ENCODE measurements around the gene ANKRD33.

Gene ANKRD33

DNA sequence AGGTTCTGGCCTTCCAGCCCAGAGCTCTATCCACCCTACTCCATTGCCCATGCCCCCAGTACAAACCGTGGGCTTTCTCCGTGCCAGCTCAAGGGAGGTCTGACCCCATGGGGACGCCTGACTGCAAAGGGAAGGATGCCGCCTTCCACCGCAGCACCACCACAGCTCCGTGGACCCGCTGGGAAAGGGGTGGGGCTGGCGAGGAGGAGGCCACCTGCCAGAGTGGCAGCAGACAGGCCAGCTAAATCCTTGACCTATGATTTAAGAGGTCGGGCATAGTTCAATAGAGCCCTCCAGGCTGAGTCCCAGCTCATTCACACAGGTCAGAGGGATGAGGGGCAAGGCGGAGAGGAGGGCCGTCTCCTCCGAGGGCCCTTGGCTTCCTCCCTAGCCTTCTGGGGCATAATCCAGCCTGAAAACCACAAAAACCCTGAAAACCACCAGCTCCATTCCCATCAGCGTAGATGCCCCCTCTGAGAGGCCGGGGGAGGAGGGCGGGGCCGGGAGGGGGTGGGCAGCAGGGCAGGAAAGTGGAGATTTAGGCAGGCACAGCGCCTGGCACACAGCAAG, 24.5 kb upstream of the ANKRD33 start:
- TF ChIP-seq, protein P1, sequence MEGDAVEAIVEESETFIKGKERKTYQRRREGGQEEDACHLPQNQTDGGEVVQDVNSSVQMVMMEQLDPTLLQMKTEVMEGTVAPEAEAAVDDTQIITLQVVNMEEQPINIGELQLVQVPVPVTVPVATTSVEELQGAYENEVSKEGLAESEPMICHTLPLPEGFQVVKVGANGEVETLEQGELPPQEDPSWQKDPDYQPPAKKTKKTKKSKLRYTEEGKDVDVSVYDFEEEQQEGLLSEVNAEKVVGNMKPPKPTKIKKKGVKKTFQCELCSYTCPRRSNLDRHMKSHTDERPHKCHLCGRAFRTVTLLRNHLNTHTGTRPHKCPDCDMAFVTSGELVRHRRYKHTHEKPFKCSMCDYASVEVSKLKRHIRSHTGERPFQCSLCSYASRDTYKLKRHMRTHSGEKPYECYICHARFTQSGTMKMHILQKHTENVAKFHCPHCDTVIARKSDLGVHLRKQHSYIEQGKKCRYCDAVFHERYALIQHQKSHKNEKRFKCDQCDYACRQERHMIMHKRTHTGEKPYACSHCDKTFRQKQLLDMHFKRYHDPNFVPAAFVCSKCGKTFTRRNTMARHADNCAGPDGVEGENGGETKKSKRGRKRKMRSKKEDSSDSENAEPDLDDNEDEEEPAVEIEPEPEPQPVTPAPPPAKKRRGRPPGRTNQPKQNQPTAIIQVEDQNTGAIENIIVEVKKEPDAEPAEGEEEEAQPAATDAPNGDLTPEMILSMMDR (IDR thresholded peaks at IDR 0.05; ENCODE audit: extremely low read depth, missing control alignments) = no peak
- DNase-seq (ENCODE audit: low spot score) = no peak

- TF ChIP-seq, protein P1 (IDR thresholded peaks at IDR 0.05; ENCODE audit: extremely low read depth, missing control alignments) = no peak
- DNase-seq (ENCODE audit: low spot score) = no peak
These were observed 23.7 kb upstream of the ANKRD33 start for GRCh38 chr12:51863933-51864832.

- TF ChIP-seq, protein P1 (IDR thresholded peaks at IDR 0.05; ENCODE audit: extremely low read depth, missing control alignments) = no peak
- DNase-seq (ENCODE audit: low spot score) = no peak
These were observed 22.9 kb upstream of the ANKRD33 start for GRCh38 chr12:51864833-51865670.

DNA sequence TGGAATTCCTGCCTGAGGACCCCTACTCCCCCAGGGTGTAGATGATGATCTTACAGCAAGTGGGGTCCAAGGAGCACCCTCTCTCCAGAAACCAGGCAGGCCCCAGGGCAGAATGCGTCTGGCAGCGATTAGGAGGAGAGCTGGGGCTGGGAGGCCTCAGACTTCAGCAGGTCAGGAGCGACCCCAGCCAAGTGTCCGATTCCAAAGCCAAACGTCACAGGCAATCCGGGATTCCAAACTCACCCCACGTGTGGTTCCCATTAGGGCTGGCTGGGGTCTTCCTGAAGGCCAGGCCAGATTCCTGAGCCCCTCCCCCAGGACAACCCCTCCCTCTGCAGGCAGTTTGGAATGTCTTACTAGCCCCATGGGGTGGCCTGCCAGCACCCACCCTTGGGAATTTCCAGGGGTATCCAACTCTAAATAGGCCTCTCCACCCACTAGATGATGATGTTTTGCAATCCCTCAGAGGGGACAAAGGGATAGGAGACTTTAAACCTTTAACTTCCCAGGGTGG, 22.1 kb upstream of the ANKRD33 start:
- DNase-seq (ENCODE audit: low spot score) = no peak
- TF ChIP-seq, protein P1 (IDR thresholded peaks at IDR 0.05; ENCODE audit: extremely low read depth, missing control alignments) = no peak

DNA sequence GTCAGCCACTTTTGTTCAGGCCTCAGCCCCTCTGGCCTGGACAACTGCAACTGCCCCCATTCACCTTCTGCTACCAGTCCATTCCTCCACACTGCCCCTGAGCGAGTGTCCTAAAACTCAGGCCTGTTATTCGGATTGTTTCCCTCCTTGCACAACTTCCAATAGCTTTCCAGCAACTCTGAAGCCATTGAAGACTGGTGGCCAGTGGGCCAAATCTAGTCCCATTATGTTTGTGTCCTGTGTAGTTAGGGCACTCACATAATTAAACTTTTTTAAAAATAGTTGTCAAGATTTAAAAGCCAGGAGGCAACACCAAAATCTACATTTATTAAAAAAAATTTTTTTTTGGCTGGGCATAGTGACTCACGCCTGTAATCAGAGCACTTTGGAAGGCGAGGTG, 21.6 kb upstream of the ANKRD33 start:
- TF ChIP-seq, protein P1 (IDR thresholded peaks at IDR 0.05; ENCODE audit: extremely low read depth, missing control alignments) = no peak
- no peak for DNase-seq (ENCODE audit: low spot score)

DNA sequence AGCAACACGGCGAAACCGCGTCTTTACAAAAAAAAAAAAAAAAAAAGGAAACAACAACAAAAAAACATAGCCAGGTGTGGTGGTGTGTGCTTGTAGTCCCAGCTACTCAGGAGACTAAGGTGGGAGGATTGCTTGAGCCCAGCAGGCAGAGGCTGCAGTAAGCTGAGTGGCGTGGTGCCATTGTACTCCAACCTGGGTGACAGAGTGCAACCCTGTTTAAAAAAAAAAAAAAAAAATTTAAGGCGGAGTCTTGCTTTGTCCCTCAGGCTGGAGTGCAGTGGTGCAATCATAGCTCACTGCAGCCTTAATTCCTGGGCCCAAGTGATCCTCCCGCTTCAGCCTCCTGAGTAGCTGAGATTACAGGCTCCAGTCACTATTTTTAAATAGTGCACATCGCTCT, 21.1 kb upstream of the ANKRD33 start:
- TF ChIP-seq, protein P1 (IDR thresholded peaks at IDR 0.05; ENCODE audit: extremely low read depth, missing control alignments) = no peak
- no peak for DNase-seq (ENCODE audit: low spot score)

Data from GM20000 (cell line).